Measurements from ENCODE around the gene IGFALS.

DNA sequence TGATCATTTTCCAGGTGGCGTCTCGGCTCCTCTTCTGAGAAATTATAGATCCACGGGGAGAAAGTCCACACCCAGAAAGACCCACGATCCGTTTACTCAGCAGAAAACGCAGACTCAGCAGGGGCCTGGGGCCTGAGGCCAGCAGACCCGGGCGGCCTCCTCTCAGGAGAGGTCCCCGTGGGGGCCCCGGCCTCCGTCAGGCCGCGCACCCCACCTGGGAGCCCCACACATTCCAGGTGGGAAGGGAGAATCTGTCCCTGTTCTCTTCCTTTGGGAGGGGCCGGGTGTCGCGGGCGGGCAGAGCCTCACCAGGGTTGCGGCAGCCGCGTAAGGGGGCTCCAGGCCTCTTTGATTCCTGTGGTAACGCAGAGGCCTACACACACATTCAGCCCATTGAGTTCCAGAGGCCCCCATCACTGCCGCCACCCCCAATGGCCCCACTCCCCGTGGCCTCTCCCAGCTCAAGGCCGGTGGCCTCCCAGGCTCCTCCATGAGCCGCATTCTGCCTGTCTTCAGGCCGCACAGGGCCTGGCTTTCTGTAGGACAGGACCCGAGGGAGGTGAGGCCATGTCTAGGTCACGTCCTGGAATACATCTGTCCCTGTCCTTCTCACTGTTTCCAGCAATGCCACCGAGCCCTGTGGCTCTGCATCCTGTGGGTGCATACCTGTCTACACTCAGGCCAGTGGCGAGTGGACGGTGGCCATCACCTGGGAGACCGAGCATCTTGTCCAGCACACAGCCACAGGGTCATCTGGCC, 1.6 kb upstream of the IGFALS start:
- TF ChIP-seq ZFP3 (CRISPR knock-in tag; IDR thresholded peaks at IDR 0.05) = no peak
- no peak for TF ChIP-seq ZFP30 (CRISPR knock-in tag; IDR thresholded peaks at IDR 0.05)
- no peak for TF ChIP-seq ZNF565 (CRISPR knock-in tag; conservative IDR thresholded peaks at IDR 0.05; ENCODE audit: low read depth)
- TF ChIP-seq PATZ1 (CRISPR knock-in tag; IDR thresholded peaks at IDR 0.05; ENCODE audit: borderline replicate concordance) = no peak
- TF ChIP-seq CSRNP3 (CRISPR knock-in tag; IDR thresholded peaks at IDR 0.05) = no peak
